SK-N-SH (cell line): ENCODE data around the gene HAUS7. TPM values are rescaled to one million over a fixed set of nuclear protein-coding genes. Genes with fewer than 3 reads are reported as not detected.

Experiments used
- CTCF ChIA-PET: fragments of 300-600, 350-600 bp; formaldehyde crosslinking; extraction: SDS; loops from one replicate; lab custom pipeline; 2021; lab: Yijun Ruan, JAX
- POLR2A ChIA-PET: fragments of 350-600 bp; sonication (Branson Sonifier 250); formaldehyde crosslinking; extraction: SDS; loops from one replicate; lab custom pipeline; 2020; ENCODE audit warnings: antibody characterized with exemption, inconsistent platforms; lab: Yijun Ruan, JAX
- DNase-seq: peaks from one replicate; pipeline ENCODE4 v3.0.0; 2012
- H2AFZ ChIP-seq: fragments of 200-600 bp; sonication (generic); 2 replicates; pipeline ENCODE4 v1.8.1; 2016; ENCODE audit warnings: antibody characterized with exemption, mild to moderate bottlenecking, low read depth
- H3F3A ChIP-seq: fragments of 200-600 bp; sonication (generic); replicated peaks from 2 replicates; pipeline ENCODE3; 2016; ENCODE audit warnings: antibody characterized with exemption, mild to moderate bottlenecking; ENCODE audit not compliant: insufficient read depth
- H3K27ac ChIP-seq, 2 experiments: fragments of 200-500 bp in 1 of 2; fragments of 200-600 bp in 1 of 2; sonication (Bioruptor generic) in 1 of 2; sonication (generic), shearing (Covaris generic) in 1 of 2; 2 replicates each; pipeline versions ENCODE4 v1.5.1 to v1.6.1; 2014 to 2016; ENCODE audit warnings: low read depth in 2 of 2, inconsistent platforms in 1 of 2, low read length in 1 of 2, mild to moderate bottlenecking in 1 of 2, mixed read lengths in 1 of 2
- H3K27me3 ChIP-seq: fragments of 200-600 bp; sonication (generic), shearing (Covaris generic); 2 replicates; pipeline ENCODE4 v1.6.1; 2016; ENCODE audit warnings: mixed run types; ENCODE audit not compliant: insufficient read depth
- H3K36me3 ChIP-seq, 2 experiments: fragments of 200-500 bp in 1 of 2; fragments of 200-600 bp in 1 of 2; sonication (Bioruptor generic) in 1 of 2; sonication (generic) in 1 of 2; replicated peaks in 1 of 2; 2 replicates each; pipeline versions ENCODE3 to v1.5.1; 2014 to 2016; ENCODE audit warnings: low read length in 1 of 2, mild to moderate bottlenecking in 1 of 2; ENCODE audit not compliant: insufficient read depth in 2 of 2, control insufficient read depth in 1 of 2
- H3K4me1 ChIP-seq, 2 experiments: fragments of 200-500 bp in 1 of 2; fragments of 200-600 bp in 1 of 2; sonication (Bioruptor generic) in 1 of 2; sonication (generic), shearing (Covaris generic) in 1 of 2; 2 replicates each; pipeline versions ENCODE4 v1.5.1 to v1.6.1; 2014 to 2016; ENCODE audit warnings: low read depth in 1 of 2, low read length in 1 of 2, mixed run types in 1 of 2; ENCODE audit not compliant: insufficient read depth in 2 of 2, control insufficient read depth in 1 of 2
- H3K4me2 ChIP-seq: fragments of 200-600 bp; sonication (generic), shearing (Covaris generic); 2 replicates; pipeline ENCODE4 v1.6.1; 2017; ENCODE audit warnings: mixed run types
- H3K4me3 ChIP-seq, 2 experiments: fragments of 200-500 bp in 1 of 2; fragments of 200-600 bp in 1 of 2; sonication (Bioruptor generic) in 1 of 2; sonication (generic), shearing (Covaris generic) in 1 of 2; 2 replicates each; pipeline versions ENCODE4 v1.5.1 to v1.8.1; 2014 to 2016; ENCODE audit warnings: low read depth in 2 of 2, inconsistent platforms in 1 of 2, low read length in 1 of 2, mild to moderate bottlenecking in 1 of 2, mixed read lengths in 1 of 2, moderate library complexity in 1 of 2
- H3K79me2 ChIP-seq: fragments of 200-600 bp; sonication (generic); 2 replicates; pipeline ENCODE4 v1.8.1; 2017; ENCODE audit warnings: mild to moderate bottlenecking; ENCODE audit not compliant: insufficient read depth
- H3K9ac ChIP-seq: fragments of 200-600 bp; sonication (generic); 2 replicates; pipeline ENCODE4 v1.6.1; 2017; ENCODE audit warnings: mixed run types
- H3K9me2 ChIP-seq: fragments of 200-600 bp; sonication (generic); 2 replicates; pipeline ENCODE4 v1.6.1; 2017; ENCODE audit warnings: mixed run types
- H3K9me3 ChIP-seq: fragments of 200-600 bp; sonication (generic); 2 replicates; pipeline ENCODE4 v1.6.1; 2017; ENCODE audit warnings: mixed run types, mild to moderate bottlenecking, moderate library complexity
- H4K20me1 ChIP-seq: fragments of 200-600 bp; sonication (generic); 2 replicates; pipeline ENCODE4 v1.6.1; 2017; ENCODE audit warnings: mild to moderate bottlenecking, mixed run types; ENCODE audit not compliant: insufficient read depth
- ELF1 ChIP-seq: IDR thresholded peaks from 2 replicates; pipeline ENCODE4 v1.4.0; 2012
- EP300 ChIP-seq, 2 experiments: IDR thresholded peaks; 2 replicates each; pipeline versions ENCODE4 v1.4.0 to v1.6.1; 2012; ENCODE audit warnings: borderline replicate concordance in 1 of 2, low read depth in 1 of 2, low read length in 1 of 2
- FOSL2 ChIP-seq: IDR thresholded peaks from 2 replicates; pipeline ENCODE4 v1.4.0; 2012; ENCODE audit warnings: low read depth, mild to moderate bottlenecking, moderate library complexity, borderline replicate concordance
- FOXM1 ChIP-seq: IDR thresholded peaks from 2 replicates; pipeline ENCODE4 v1.4.0; 2012; ENCODE audit warnings: low read depth, mild to moderate bottlenecking
- GABPA ChIP-seq: IDR thresholded peaks from 2 replicates; pipeline ENCODE4 v1.4.0; 2012; ENCODE audit warnings: low read depth, mild to moderate bottlenecking
- GATA2 ChIP-seq: sonication (generic); formaldehyde crosslinking; IDR thresholded peaks from 2 replicates; pipeline ENCODE4 v1.5.0; 2020; ENCODE audit warnings: mild to moderate bottlenecking, missing genetic modification reagents
- JUND ChIP-seq: IDR thresholded peaks from 2 replicates; pipeline ENCODE4 v1.4.0; 2012
- MXI1 ChIP-seq: IDR thresholded peaks from 2 replicates; pipeline ENCODE4 v1.6.1; 2012; ENCODE audit warnings: mild to moderate bottlenecking, low read depth, low read length, improper control_type of control experiment
- RXRA ChIP-seq: IDR thresholded peaks from 2 replicates; pipeline ENCODE4 v1.4.0; 2012; ENCODE audit warnings: low read depth, mild to moderate bottlenecking, borderline replicate concordance
- TAF1 ChIP-seq: IDR thresholded peaks from 2 replicates; pipeline ENCODE4 v1.6.1; 2012; ENCODE audit warnings: low read depth, mild to moderate bottlenecking, low read length, moderate library complexity, borderline replicate concordance
- TCF12 ChIP-seq: IDR thresholded peaks from 2 replicates; pipeline ENCODE4 v1.4.0; 2012
- TEAD4 ChIP-seq: IDR thresholded peaks from 2 replicates; pipeline ENCODE4 v1.4.0; 2012; ENCODE audit warnings: mild to moderate bottlenecking, borderline replicate concordance; ENCODE audit not compliant: insufficient read depth
- WGBS: methylation state at CpG from one replicate; pipeline ENCODE4 v1.1.6; 2017; ENCODE audit warnings: low lambda C conversion rate; 5-methylcytosine and 5-hydroxymethylcytosine counted together
- polyA plus RNA-seq, 3 experiments: library from polyadenylated mRNA; depleted of rRNA; stranded (reverse); fragments of >200 nt; gene quantifications; 2 replicates each; pipeline ENCODE4 v1.2.3, GENCODE V29; 2012
- TF ChIP-seq, protein P1 (sequence below): IDR thresholded peaks from 2 replicates; pipeline ENCODE4 v1.4.0; 2012; ENCODE audit warnings: low read depth, borderline replicate concordance
- TF ChIP-seq, protein P2 (sequence below): IDR thresholded peaks from 2 replicates; pipeline ENCODE4; 2012
- TF ChIP-seq, protein P3 (sequence below): fragments of 150-350 bp; IDR thresholded peaks from 2 replicates; pipeline ENCODE4 v1.6.1; 2016; ENCODE audit warnings: mild to moderate bottlenecking, low read depth, low read length

Gene HAUS7
- polyA plus RNA-seq, 1 of the 3 experiments (the other 2 are of a cell fraction): 39.7 TPM

DNA sequence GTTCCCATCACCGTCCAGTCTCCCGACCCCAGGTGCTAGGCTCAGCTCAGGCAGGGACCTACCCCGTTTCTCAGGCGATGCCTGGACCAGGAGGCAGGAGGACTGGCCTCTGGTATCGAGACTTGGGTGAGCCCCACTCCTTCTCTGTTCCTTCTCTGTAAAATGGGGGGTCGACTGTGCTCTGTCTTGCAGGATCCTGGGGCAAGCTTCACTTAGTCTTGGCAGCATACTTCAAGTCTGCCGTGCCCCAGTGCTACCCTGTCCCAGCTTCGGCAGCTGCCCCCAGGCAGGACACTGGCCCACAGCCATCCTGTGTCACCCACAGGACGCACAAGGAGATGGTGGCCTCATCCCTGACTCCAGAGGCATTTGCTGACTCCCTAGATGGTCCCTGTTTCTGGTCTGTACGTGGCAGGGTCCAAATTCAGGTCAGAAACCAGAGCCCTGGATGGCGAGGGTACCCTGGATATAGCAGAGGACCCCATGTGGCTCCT, 7.0 kb upstream of the HAUS7 start:
- Histone ChIP-seq H2AFZ (peak overlapping the region; percentile 69; the same call in 1 of the 2 replicates), H3K9me3 (no peaks in the 10 kb centered on the region), H3K4me2 (peak overlapping the region; percentile 54; the same call in 1 of the 2 replicates), H3K4me3 (no peak overlapping the region), H3K36me3 (no peaks in the 10 kb centered on the region), H4K20me1 (no peaks in the 10 kb centered on the region), H3K9ac (peak overlapping the region; percentile 49; the same call in 1 of the 2 replicates), H3K27me3 (no peaks in the 10 kb centered on the region), H3K79me2 (no peaks in the 10 kb centered on the region), H3K9me2 (no peaks in the 10 kb centered on the region), H3K4me1 (peaks cover 21 to 41% of the 10 kb centered on the region in 2 experiments; a peak in 3 of 4 replicates), H3F3A (no peaks in the 10 kb centered on the region), H3K27ac (peak overlapping the region; percentile 72 to 94)
- ChIA-PET CTCF (interaction anchor here (0.9 to 11.6 kb wide), 5 partner anchors 8 to 51 kb away, joined by 4 to 203 read pairs (median 10); no protein-coding TSS in a partner anchor), POLR2A (interaction anchor here (0.7 to 2.4 kb wide), 4 partner anchors 13 to 60 kb away, joined by 3 to 13 read pairs (median 4); no protein-coding TSS in a partner anchor)
- DNase-seq: peak; percentile 51
- 34% methylated on average over 7 of the region's 11 CpGs for WGBS
- TF ChIP-seq FOXM1 (no peak), GABPA (no peak), EP300 (IDR thresholded peaks at IDR 0.05; ENCODE audit: borderline replicate concordance in 1 of 2, low read depth in 1 of 2, low read length in 1 of 2) (no peak), TCF12 (no peak), FOSL2 (no peak), MXI1 (no peak), GATA2 (no peak), TAF1 (no peak), JUND (no peak), RXRA (no peak), ELF1 (no peak), TEAD4 (no peak)
- TF ChIP-seq, protein P1, sequence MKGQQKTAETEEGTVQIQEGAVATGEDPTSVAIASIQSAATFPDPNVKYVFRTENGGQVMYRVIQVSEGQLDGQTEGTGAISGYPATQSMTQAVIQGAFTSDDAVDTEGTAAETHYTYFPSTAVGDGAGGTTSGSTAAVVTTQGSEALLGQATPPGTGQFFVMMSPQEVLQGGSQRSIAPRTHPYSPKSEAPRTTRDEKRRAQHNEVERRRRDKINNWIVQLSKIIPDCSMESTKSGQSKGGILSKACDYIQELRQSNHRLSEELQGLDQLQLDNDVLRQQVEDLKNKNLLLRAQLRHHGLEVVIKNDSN: no peak
- TF ChIP-seq, protein P2, sequence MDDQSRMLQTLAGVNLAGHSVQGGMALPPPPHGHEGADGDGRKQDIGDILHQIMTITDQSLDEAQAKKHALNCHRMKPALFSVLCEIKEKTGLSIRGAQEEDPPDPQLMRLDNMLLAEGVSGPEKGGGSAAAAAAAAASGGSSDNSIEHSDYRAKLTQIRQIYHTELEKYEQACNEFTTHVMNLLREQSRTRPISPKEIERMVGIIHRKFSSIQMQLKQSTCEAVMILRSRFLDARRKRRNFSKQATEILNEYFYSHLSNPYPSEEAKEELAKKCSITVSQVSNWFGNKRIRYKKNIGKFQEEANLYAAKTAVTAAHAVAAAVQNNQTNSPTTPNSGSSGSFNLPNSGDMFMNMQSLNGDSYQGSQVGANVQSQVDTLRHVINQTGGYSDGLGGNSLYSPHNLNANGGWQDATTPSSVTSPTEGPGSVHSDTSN: no peak
- TF ChIP-seq, protein P3, sequence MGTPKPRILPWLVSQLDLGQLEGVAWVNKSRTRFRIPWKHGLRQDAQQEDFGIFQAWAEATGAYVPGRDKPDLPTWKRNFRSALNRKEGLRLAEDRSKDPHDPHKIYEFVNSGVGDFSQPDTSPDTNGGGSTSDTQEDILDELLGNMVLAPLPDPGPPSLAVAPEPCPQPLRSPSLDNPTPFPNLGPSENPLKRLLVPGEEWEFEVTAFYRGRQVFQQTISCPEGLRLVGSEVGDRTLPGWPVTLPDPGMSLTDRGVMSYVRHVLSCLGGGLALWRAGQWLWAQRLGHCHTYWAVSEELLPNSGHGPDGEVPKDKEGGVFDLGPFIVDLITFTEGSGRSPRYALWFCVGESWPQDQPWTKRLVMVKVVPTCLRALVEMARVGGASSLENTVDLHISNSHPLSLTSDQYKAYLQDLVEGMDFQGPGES: no peak
